Mucosa of descending colon (tissue), 3 donors: ENCODE results near the gene DCDC1. TPM values are rescaled to one million over a fixed set of nuclear protein-coding genes. Genes with fewer than 3 reads are reported as not detected.

Experiments
- ATAC-seq: fragments of 200-7000 bp; cut with Tn5 transposase; one replicate; pipeline ENCODE4 v1.9.1; 2020; ENCODE audit warnings: mild to moderate bottlenecking, moderate library complexity
- DNase-seq, 3 donors: peaks; one replicate each; pipeline ENCODE4 v3.0.0-alpha.2; 2020
- H3K36me3 ChIP-seq: fragments of 200-600 bp; one replicate; pipeline ENCODE4 v1.8.0; 2021; ENCODE audit warnings: low read depth, mild to moderate bottlenecking
- H3K4me1 ChIP-seq: fragments of 200-600 bp; one replicate; pipeline ENCODE4 v1.8.0; 2021; ENCODE audit warnings: low read depth, mild to moderate bottlenecking
- H3K4me3 ChIP-seq: fragments of 200-600 bp; one replicate; pipeline ENCODE4 v1.8.0; 2021; ENCODE audit warnings: mild to moderate bottlenecking
- H3K9me3 ChIP-seq: fragments of 200-600 bp; one replicate; pipeline ENCODE4 v1.8.0; 2021; ENCODE audit warnings: mild to moderate bottlenecking
- intact Hi-C, 2 donors: fragments of 100-400 bp; cut with DNase I in 1 of 2; cut with micrococcal nuclease in 1 of 2; formaldehyde crosslinking; loops; one replicate each; pipeline versions ENCODE4 v1.11.0 to v1.11.1; 2022; cut with DNase I, micrococcal nuclease
- total RNA-seq, 3 donors: library from RNA; stranded (reverse); fragmentation: NEBNext Ultra II Directional in 2 of 3; extraction: Animal tissue kit (Norgen Biotek cat#: 25700) in 2 of 3; gene quantifications; one replicate each; pipeline versions ENCODE4 v1.2.1 to v1.2.4, GENCODE V29; 2021 to 2023
- TF ChIP-seq, protein P1 (sequence below): fragments of 200-600 bp; IDR thresholded peaks from one replicate; pipeline ENCODE4 v1.8.0; 2022; ENCODE audit warnings: antibody characterized with exemption, mild to moderate bottlenecking
- donor health status: DM: no; HTN: no; CAD: no; lungs with moderate emphysema.
- donor health status: DM: no; HTN: no; CAD: no.
- donor health status: DM: no; HTN: yes; CAD: no.

Gene DCDC1
- total RNA-seq, 3 donors from 2014 or later: 0.22 TPM; not detected in 2

- TF ChIP-seq, protein P1, sequence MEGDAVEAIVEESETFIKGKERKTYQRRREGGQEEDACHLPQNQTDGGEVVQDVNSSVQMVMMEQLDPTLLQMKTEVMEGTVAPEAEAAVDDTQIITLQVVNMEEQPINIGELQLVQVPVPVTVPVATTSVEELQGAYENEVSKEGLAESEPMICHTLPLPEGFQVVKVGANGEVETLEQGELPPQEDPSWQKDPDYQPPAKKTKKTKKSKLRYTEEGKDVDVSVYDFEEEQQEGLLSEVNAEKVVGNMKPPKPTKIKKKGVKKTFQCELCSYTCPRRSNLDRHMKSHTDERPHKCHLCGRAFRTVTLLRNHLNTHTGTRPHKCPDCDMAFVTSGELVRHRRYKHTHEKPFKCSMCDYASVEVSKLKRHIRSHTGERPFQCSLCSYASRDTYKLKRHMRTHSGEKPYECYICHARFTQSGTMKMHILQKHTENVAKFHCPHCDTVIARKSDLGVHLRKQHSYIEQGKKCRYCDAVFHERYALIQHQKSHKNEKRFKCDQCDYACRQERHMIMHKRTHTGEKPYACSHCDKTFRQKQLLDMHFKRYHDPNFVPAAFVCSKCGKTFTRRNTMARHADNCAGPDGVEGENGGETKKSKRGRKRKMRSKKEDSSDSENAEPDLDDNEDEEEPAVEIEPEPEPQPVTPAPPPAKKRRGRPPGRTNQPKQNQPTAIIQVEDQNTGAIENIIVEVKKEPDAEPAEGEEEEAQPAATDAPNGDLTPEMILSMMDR: no peak
- Histone ChIP-seq H3K4me3 (no peak overlapping the region), H3K4me1 (no peaks in the 10 kb centered on the region), H3K36me3 (no peaks in the 10 kb centered on the region), H3K9me3 (no peaks in the 10 kb centered on the region)
- intact Hi-C loops: no loop called here
- ATAC-seq: no peak
- DNase-seq: no peak
These were observed 308.7 kb downstream of the DCDC1 start for GRCh38 chr11:31060880-31061279.

DNA sequence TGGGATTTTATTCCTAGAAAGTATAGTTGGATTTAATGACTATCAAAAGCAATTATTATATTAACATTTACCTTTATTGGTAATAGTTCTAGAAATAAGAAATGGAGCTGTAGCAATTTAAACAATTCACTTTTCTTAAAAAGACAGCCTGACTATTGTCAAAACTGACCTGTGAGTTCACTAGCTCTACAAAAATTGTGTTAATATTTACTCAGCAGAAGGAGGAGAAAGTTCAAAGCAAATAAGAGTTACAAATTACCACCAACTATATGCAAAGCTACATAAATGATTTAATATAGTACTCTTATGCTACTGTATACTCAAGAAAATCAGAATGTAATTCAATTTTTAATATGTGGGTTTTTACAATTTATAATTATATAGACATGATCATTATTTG, 310.0 kb downstream of the DCDC1 start:
- Histone ChIP-seq H3K4me1 (no peaks in the 10 kb centered on the region), H3K4me3 (no peak overlapping the region), H3K9me3 (no peaks in the 10 kb centered on the region), H3K36me3 (no peaks in the 10 kb centered on the region)
- DNase-seq (no peak), ATAC-seq (no peak)
- intact Hi-C loops: no loop called here
- TF ChIP-seq, protein P1: no peak

DNA sequence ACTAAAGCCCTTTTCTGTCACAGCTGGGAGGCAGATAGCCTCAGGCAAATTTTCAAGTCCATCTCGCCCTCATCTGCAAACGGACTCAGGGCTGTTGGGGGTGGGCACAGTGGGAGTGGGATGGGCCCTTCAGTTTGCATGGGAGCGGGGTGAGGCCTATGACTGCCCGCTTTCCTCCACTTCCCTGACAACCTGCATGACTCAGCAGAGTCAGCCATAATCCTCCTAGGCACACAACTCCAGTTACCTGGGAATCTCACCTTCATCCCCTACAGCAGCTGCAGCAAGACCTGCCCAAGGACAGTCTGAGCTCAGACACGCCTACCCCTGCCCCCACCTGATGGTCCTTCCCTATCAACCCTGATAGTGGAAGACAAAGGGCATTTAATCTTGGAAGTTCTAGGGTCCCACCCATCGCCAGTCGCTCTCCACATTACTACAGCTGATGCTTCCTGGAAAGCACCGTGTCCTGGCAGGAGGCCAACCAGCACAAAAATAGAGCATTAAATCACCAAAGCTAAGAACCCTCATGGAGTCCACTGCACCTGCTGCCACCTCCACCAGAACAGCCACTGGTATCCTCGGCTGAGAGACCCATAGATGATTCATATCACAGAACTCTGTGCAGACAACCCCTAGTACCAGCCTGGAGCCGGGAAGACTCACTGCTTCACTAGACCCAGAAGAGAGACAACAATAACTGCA, 319.3 kb downstream of the DCDC1 start:
- ATAC-seq (peak; percentile 25), DNase-seq (peak in 2 of 3 donors; percentile 10 to 20)
- Histone ChIP-seq H3K4me3 (no peak overlapping the region), H3K36me3 (no peaks in the 10 kb centered on the region), H3K9me3 (peaks cover 2% of the 10 kb centered on the region), H3K4me1 (no peaks in the 10 kb centered on the region)
- TF ChIP-seq, protein P1: no peak
- intact Hi-C loops: no loop called here

GRCh38 chr11:31045335-31045734, 324.2 kb downstream of the DCDC1 start:
- H3K4me1 ChIP-seq: no peaks in the 10 kb centered on the region
- H3K36me3 ChIP-seq: no peaks in the 10 kb centered on the region
- intact Hi-C loops: no loop called here
- ATAC-seq (no peak), DNase-seq (no peak)
- TF ChIP-seq, protein P1: no peak
- no peaks in the 10 kb centered on the region for H3K9me3 ChIP-seq
- H3K4me3 ChIP-seq: no peak overlapping the region

DNA sequence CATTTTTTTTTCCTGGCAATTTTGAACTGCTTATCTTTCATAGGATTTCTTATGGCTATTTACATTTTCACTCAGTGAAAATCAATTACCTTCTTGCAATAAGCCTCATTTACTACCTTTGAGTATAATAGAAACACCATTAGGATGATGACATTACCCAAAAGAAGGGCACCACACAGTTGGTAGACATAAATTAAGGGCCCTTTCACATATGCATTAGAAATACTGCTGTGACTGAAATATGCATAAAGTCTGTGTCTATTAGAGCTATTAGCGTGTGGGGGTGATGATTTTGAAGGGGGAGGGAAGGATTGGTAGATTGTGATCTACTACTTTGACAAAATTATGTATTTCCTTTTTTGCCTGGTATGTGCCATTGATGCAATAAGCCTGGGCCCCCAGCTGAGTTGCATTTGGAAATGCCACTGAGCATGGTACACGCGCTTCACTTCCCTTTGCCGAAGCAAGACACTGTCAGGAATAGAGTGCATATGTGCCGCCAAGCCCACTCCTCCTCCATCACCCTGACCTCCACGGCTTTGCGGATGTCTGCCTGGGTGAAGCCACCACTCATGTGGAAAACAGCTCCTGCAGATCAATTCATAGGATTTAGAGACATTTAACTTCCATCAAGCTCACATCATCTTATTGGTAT, 339.3 kb downstream of the DCDC1 start:
- no peaks in the 10 kb centered on the region for H3K9me3 ChIP-seq
- intact Hi-C loops: no loop called here
- H3K4me3 ChIP-seq: no peak overlapping the region
- no peaks in the 10 kb centered on the region for H3K4me1 ChIP-seq
- no peak for DNase-seq
- TF ChIP-seq, protein P1: no peak
- no peak for ATAC-seq
- no peaks in the 10 kb centered on the region for H3K36me3 ChIP-seq
